LHCN-M2 (cell line): ENCODE measurements around the gene ZMYM1. TPM values are rescaled to one million over a fixed set of nuclear protein-coding genes. Genes with fewer than 3 reads are reported as not detected.
A peak's percentile ranks its signal among the peaks of the same experiment; 100 is the strongest.
"Not testable (repeated sequence)": the region's sequence is repeated elsewhere in the genome, so short reads cannot be mapped to it uniquely, and the experiment has no call there.

Experiments
- DNase-seq: peaks from one replicate; pipeline ENCODE4 v3.0.0-alpha.2; 2012; ENCODE audit warnings: low read depth
- polyA plus RNA-seq: library from polyadenylated mRNA; unstranded; fragments of >200 nt; gene quantifications from one replicate; pipeline ENCODE4 v1.2.1, GENCODE V29; 2012; ENCODE audit warnings: missing spikeins
- total RNA-seq: library from RNA; depleted of rRNA; stranded (reverse); fragments of >200 nt; gene quantifications from 2 replicates; pipeline ENCODE4 v1.2.3, GENCODE V29; 2014; rRNA removed

The ZMYM1 gene
- 16.3 and 23.4 TPM in 2 replicates for total RNA-seq
- 3.0 TPM for polyA plus RNA-seq

DNA sequence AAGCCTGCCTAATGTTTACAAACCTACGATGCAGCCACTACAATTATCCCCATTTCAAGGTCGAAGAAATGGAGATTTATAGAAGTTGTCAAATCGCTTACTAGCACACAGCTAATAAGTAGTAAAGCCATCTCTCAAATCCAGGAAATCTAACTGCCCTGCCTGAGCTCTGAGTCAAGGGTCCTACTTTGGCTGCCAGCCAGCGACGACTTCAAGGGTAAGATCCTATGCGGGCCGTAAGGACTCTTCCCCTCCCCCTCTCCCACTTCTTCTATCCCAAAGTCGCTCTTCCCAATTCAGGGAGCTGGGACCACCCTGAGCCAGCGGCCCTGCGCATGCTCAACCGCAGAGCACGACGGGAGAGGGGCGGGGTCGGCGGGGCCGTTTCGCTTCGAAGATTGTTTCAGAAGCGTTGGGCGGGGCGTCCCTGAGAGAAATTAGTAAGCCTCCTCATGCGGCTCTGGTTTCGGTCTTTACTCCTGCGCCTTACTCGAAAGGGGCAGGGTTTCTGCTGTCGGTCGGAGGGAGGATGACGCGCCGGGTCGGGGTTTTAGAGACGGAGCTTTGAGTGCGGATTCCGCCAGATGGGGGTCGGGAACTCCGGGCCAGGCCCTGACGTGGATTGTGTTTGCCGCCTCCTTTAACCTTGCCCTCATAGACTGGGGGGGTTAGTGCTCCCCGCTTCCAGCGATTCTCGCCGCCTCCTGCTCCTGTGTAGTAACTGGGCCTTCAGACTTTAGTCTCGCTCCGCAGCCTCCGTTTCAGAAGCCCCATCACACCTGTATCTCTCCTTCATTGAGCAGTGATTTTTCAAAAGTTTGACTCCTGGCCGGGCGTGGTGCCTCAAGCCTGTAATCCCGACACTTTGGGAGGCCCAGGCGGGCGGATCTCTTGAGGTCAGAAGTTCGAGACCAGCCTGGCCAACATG is at the start of gene ZMYM1:
Gene ZMYM1, plus strand, starts transcription at position 383 of the 928 bp plus-strand sequence. CDS start 14,603 bp downstream, outside the sequence.
- DNase-seq: peak; percentile 82

- peak; percentile 15 for DNase-seq
These were observed 49.4 kb upstream of the ZMYM1 start for GRCh38 chr1:35029761-35030160.

- no peak for DNase-seq
These were observed 48.8 kb upstream of the ZMYM1 start for GRCh38 chr1:35030338-35030737.

DNA sequence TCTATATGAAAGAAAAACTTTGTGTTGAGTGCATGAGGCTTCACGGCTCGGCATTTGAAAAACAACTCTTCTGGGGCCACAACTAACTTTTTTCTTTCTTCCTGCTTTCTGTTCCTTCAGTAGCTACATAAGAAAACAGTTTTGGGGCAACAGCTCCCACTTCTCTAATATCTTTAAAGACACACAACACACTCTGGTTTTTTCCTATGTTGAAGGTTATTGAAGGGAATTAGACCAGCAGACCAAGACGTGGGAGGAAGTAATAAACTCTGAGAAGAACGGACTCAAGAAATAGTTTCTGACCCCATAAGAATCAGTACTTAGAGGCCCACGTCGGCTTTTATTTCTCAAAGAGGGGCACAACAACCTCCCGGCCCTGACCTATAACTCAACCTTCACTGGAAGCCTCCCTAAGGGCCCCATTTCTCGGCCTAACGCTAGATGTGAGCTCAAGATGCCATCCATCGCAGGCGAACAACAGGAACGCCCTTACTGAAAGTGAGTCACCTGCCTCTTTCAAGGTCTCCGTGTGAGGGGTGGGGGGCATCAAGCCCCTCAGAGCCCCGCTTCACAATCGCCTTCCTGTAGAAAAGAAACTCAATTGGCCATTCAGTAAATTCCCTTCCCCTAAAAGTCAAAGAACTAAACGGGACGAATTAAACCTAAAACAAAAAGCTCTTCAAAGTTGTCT is 48.3 kb upstream of the ZMYM1 start:
- DNase-seq: peak; percentile 54

- DNase-seq: no peak
These were observed 46.8 kb upstream of the ZMYM1 start for GRCh38 chr1:35032384-35032739.

- DNase-seq: no peak
These were observed 45.8 kb upstream of the ZMYM1 start for GRCh38 chr1:35033346-35033745.

DNA sequence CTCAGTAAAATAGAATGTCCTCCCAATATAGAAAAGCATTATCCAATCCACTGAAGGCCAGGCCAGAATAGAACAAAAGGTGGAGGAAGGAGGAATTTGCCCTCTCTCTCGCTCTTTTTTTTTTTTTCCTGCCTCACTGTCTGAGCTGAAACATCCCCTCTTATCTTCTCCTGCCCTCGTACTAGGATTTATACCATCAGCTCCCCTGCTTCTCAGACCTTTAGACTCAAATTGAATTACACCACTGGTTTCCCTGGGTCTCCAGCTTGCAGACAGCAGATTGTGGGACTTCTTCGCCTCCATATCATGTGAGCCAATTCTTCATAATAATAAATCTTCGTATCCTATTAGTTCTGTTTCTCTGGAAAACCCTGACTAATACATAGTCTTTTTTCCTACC is 42.6 kb upstream of the ZMYM1 start:
- no peak for DNase-seq

- DNase-seq: no peak
These were observed 42.0 kb upstream of the ZMYM1 start for GRCh38 chr1:35037206-35037605.

DNA sequence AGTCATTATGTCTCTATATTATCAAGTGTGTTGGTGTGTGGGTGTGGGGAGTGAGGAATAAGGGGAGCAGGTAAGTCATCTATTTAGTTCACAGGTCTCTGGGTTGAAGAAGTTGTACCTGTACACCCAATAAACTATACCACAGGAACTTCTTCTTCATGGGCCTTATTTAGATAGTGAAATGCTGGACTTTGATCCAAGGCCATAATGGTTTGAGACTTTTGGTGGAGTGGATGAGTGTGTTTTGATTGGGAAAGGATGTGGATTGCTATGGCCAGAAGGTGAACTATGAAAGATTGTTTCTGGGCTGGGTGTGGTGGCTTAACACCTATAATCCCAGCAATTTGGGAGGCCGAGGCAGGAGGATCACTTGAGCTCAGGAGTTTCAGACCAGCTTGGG is 40.5 kb upstream of the ZMYM1 start:
- no peak for DNase-seq

- DNase-seq: no peak
These were observed 35.7 kb upstream of the ZMYM1 start for GRCh38 chr1:35043498-35043897.

- DNase-seq: no peak
These were observed 34.8 kb upstream of the ZMYM1 start for GRCh38 chr1:35044431-35044830.

DNA sequence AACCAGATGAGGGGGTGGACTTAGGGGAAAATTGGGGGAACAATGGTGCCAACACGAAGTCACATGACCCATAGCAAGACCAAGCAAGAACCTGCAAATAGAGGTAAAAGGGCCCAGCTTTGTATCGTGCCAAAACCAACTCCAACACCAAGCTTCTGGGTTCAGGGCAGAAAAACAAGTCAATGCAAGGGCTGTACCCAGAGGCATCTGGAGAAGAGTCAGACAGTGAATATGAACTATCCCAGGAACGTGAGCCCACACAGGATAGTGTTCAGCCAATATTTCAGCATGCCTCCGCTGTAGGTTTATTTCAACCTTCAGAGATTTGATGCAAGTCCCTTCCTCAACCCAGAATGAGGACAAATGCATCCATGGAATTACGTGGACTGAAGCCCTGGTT is 32.5 kb upstream of the ZMYM1 start:
- no peak for DNase-seq

- DNase-seq: peak; percentile 97
These were observed 31.9 kb upstream of the ZMYM1 start for GRCh38 chr1:35047188-35047858.

DNA sequence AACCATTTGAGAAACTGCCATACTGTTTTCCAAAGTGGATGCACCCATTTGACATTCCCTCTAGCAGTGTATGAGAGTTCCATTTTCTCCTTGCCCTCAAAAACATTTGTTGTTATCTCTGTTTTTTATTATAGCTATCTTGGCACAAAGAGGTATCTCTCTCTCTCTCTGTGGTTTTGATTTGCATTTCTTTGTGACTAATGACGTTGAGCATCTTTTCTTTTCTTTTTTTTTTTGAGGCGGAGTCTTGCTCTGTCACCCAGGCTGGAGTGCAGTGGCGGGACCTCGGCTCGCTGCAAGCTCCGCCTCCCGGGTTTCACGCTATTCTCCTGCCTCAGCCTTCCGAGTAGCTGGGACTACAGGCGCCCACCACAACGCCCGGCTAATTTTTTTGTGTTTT is 30.1 kb upstream of the ZMYM1 start:
- DNase-seq: peak; percentile 26

GRCh38 chr1:35053433-35053832 is 25.8 kb upstream of the ZMYM1 start:
- DNase-seq: no peak

GRCh38 chr1:35054282-35054681 is 24.9 kb upstream of the ZMYM1 start:
- DNase-seq: not testable (repeated sequence)

DNA sequence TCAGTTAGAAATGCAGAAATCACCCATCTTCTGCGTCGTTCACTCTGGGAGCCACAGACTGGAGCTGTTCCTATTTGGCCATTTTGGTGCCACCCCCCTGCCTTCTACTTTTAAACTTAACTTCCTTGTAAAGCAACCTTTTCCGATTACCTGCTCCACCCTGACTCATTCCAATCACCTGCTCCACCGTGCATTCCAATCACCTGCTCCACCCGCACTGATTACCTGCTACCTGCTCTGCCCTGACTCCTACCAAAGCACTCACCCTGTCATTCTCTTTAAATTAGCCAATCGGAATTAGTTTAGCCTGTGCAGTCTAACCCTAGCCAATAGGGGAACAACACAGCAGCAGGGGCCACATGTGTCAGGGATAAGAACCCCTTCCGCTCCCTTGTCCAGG is 20.9 kb upstream of the ZMYM1 start:
- DNase-seq: not testable (repeated sequence)

DNA sequence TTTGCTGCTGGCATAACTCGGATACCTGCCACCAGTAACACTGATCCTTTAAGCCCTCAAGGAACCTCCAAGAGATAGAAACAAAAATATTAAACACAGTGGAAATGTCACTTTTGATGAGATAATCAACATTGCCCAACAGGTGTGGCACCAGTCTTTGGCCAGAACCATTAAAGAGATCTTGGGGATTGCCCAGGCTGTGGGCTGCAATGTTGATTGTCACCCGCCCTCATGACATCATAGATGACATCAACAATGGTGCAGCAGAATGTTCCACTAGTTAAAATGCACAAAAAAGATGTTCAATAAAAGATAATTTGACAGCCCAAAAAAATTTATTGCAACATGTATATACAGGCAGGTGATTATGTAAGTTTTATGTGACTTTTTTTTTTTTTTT is 20.2 kb upstream of the ZMYM1 start:
- DNase-seq: no peak

- DNase-seq: peak; percentile 81
These were observed 16.5 kb upstream of the ZMYM1 start for GRCh38 chr1:35062518-35063196.

GRCh38 chr1:35064265-35064664 is 14.9 kb upstream of the ZMYM1 start:
- no peak for DNase-seq

DNA sequence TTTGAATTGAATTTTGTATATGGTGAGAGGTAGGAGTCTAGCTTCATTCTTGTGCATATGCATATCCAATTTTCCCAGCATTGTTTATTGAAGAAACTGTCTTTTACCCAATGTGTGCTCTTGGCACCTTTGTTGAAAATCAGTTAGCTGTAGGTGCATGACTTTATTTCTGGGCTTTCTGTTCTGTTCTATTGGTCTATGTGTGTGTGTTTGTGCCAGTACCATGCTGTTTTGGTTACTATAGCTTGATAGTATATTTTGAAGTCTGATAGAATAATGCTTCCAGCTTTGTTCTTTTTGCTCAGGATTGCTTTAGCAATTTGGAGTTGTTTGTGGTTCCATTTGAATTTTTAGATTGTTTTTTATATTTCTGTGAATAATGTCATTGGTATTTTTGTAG is 9.4 kb upstream of the ZMYM1 start:
- no peak for DNase-seq
